Endometrial microvascular endothelial cells (primary cell): Measurements from ENCODE around the gene ADAMTS10. TPM values are rescaled to one million over a fixed set of nuclear protein-coding genes. Genes with fewer than 3 reads are reported as not detected.
"Not testable (repeated sequence)": the region's sequence is repeated elsewhere in the genome, so short reads cannot be mapped to it uniquely, and the experiment has no call there.

Experiments used
- in situ Hi-C: cut with HindIII; loops from 2 replicates; pipeline ENCODE4 v1.10.0; 2017; ENCODE audit warnings: low sequenced_read_pairs, low pct_unique_long_range_greater_than_20kb; ENCODE audit errors: inconsistent ontology term
- total RNA-seq: library from RNA; depleted of rRNA; stranded (reverse); fragments of >200 nt; gene quantifications from one replicate; pipeline ENCODE4 v1.2.3, GENCODE V29; 2015; ENCODE audit errors: inconsistent ontology term

ADAMTS10 gene
- 2.7 TPM for total RNA-seq

DNA sequence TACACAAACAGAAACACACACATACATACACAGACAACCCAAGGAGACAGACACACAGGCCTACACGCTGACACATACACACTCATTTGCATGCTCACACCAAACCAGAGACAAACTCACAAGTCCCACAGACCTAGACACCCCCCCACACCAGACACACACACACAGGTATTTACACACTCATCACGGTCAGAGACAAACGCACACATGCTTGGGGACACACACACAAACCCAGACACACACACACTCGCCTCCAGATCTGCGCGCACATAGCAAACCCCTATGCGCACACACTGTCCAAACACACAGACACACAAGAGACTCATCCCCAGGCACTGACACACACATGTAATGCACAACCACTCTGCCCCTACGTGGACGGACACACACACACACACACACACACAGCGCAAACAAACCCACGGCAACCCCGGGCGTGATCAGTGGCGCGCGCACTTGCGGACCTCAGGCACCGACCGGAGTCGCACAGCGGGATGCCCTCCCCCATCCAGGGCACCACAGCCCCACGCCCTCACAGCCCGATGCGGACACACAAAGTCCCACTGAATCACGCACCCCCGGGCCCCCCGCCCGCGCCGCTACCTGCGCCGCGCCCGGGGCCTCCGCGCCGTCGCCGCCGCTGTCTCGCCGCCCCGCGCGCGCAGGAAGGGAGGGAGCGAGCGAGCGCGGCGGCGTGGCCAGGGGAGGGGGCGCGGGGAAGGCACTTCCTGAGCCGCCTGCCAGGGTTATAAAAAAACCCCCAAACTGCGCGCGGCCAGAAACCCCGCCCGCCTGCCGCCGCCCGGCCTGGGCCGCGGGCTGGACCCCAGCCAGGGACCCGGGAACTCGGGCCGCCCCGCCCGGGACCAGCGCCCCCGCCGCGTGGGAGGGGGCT, at the start of gene ADAMTS10:
TSS of gene ADAMTS10 (minus strand) at position 675 of the 895 bp plus-strand sequence. CDS start 5,005 bp downstream, outside the sequence.
- in situ Hi-C loops: no loop called here

- in situ Hi-C loops: no loop called here
Observed at GRCh38 chr19:8659905-8660304, 49.4 kb upstream of the ADAMTS10 start.

GRCh38 chr19:8657869-8658268, 47.4 kb upstream of the ADAMTS10 start:
- in situ Hi-C loops: no loop called here

- in situ Hi-C loops: no loop called here
Observed at GRCh38 chr19:8655340-8655709, 44.8 kb upstream of the ADAMTS10 start.

- in situ Hi-C loops: no loop called here
Observed at GRCh38 chr19:8654591-8655339, 44.2 kb upstream of the ADAMTS10 start.

DNA sequence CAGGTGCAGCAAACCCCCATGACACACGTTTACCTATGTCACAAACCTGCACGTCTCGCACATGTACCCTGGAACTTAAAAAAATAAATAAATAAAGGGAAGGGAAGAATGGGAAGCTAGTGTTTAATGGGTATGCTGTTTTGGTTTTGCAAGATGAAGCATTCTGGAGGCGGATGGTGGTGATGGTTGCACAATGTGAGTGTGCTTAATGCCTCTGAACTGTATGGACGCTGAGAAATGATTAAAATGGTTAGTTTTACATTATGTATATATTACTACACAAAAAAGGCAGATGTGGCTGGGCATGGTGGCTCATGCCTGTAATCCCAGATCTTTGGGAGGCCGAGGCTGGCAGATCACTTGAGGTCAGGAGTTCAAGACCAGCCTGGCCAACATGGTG, 37.7 kb upstream of the ADAMTS10 start:
- in situ Hi-C loops: no loop called here

DNA sequence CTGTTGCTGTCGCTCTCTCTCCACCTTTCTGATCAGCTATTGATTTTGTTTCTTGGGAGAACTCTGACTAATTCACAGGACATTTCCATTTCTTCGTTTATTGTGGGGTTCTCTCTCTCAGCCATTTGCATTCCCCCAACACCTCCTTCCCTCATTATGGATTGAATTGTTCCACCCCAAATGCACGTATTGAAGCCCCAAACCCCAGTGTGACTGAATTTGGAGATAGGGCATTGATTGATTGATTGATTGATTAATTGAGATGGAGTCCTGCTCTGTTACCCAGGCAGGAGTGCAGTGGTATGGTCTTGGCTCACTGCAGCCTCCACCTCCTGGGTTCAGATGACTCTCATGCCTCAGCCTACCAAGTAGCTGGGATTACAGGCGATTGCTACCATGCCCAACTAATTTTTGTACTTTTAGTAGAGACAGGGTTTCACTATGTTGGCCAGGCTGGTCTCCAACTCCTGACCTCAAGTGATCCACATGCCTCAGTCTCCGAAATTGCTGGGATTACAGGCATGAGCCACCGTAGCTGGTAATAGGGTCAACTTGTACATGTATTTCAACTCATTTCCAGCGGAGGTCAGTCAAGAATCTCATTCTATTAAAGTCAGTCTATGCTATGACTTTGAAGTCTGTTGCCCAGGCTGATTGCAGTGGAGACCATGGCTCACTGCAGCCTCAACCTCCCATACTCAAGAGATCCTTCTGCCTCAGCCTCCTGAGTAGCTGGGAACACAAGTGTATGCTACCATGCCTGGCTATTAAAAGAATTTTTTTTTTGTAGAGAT, 33.5 kb upstream of the ADAMTS10 start:
- in situ Hi-C loops: no loop called here

GRCh38 chr19:8642561-8642960, 32.0 kb upstream of the ADAMTS10 start:
- in situ Hi-C loops: no loop called here

GRCh38 chr19:8641908-8642547, 31.5 kb upstream of the ADAMTS10 start:
- in situ Hi-C loops: no loop called here

- in situ Hi-C loops: no loop called here
Observed at GRCh38 chr19:8641221-8641907, 30.8 kb upstream of the ADAMTS10 start.

- in situ Hi-C loops: no loop called here
Observed at GRCh38 chr19:8640402-8641004, 30.0 kb upstream of the ADAMTS10 start.

DNA sequence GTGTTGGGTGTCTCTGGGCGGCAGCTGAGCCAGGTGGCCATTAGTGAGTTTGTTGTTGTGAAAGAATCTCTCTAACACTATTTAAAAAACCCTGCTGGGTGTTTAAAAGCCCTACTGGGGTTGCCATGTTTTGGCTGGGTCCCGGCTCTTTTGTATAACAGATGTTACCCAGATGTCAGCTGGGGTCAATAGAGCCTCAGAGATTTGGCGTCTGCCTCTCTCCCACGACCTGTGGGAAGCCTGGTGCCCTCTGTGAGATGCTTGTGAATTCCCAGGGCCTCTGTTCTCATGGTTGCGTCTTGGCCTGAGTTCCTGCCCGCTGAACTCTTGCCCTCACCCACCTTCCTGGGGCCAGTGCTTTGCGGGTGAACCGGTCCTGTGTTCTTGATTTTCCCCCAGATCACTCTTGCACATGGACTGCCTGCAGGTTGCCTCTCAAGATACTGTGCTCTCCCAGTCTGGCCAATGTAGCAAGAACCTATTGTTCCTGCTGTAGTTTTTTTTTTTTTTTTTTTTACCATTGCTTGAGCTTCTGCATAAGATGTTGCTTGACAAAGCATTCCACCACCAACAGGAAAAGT, 29.4 kb upstream of the ADAMTS10 start:
- in situ Hi-C loops: no loop called here

- in situ Hi-C loops: no loop called here
Observed at GRCh38 chr19:8638078-8638619, 27.6 kb upstream of the ADAMTS10 start.

- in situ Hi-C loops: not testable (repeated sequence)
Observed at GRCh38 chr19:8637070-8637469, 26.6 kb upstream of the ADAMTS10 start.

- in situ Hi-C loops: no loop called here
Observed at GRCh38 chr19:8635422-8635821, 24.9 kb upstream of the ADAMTS10 start.

DNA sequence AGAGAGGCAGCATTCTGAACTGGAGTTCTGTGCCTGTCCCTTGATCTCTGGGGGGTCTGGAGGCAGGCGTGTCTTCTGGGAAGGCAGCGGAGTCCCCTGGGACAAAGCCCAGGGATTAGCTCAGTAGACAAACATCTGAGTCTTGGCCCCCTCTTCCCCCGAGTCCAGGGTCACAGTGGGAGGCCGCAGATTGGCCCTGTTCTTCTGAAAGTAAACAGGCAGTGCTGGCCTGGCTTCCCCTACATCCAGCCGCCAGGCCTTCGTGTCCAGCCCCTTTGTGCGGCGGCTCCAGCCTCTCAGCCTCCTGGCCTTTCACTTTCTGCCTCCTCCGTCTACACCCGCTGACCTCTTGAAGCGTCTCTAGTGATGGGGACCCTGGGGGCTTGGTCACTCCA, 20.9 kb upstream of the ADAMTS10 start:
- in situ Hi-C loops: no loop called here

GRCh38 chr19:8630796-8631424, 20.4 kb upstream of the ADAMTS10 start:
- in situ Hi-C loops: no loop called here
